Stimulated activated CD8-positive, alpha-beta memory T cell treated with anti-CD3 and anti-CD28 coated beads, Interleukin-4, amount 100 ng/mL, for 4 hours (primary cell): Measurements from ENCODE around the gene IL1B.

Experiments
- DNase-seq, 2 donors: peaks; one replicate each; pipeline ENCODE4 v3.0.0-alpha.2; 2020; ENCODE audit warnings: low read depth in 2 of 2, low spot score in 1 of 2

IL1B gene

DNA sequence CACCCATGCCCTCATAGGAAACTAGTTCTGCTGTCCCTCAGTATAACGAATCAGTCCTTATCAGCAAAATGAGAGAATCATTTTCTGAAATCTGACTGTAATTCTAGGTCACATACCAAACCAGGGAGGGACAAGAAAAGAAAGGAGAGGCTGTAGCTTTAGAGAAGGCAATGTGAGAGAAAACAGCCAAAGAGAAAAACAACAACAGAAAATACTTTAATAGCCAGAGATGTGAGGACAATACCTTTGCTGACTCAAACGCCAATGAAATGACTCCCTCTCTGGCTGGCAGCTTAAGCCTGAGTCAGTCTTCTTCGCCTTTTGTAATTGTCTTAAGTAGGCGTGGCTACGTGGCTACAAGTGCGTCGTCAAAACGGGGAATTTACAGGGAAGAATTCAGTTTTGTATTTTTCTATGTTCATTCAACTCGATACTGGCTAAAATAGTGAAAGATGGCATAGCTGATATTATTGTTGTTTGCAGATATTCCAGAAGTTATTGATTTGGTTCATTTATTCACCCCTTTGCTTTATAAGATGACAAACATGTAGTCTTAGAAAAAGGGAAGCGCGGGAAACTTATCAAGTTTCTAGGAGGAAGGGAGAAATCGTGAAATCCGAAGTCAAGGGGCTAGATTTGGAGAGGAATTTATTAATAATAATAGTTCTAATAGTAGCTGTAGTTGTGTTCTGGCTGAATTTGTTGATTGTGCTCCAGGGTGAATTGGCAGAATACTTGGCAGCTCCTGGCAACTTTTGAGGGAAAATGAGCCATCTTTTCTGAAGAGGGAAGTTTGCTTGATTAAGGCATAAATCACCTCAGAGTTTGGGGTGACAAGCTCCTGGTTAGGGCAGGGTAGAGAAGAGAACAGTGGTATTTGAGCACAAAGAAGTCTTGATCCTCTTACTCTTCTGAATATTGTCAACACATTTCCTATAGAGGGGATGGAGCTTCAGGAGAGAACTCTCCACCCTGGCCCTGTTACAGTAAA, 52.1 kb downstream of the IL1B start, which contains the start of gene IL1A:
IL1A (minus strand) TSS at position 295 of the 991 bp plus-strand sequence. CDS start 723 bp downstream, outside the sequence.
- DNase-seq: no peak

DNA sequence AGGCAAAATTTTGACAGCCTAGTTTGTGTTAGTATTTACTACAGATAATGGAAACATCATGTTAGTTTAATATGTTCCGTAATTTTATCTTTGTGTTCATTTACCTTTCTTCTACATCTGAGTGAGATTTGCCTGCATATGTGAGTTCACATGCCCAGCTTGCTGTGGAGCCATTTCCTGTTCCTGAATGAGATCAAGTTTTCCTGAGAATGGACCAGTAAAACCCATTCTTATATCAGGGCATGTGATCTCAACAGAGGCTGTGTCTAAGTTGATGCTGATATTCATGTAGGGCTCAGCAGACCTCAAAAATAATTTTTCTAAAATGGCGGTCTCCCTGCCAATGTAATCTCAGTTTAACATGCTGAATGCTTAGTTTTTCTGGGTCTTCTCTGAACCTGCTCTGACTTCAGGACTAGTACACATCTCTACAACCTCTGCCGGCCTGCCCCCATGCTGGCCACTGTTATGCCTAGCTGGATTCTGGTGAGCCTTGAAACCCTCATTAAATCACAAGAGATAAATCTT, 53.3 kb downstream of the IL1B start:
- DNase-seq: no peak

DNA sequence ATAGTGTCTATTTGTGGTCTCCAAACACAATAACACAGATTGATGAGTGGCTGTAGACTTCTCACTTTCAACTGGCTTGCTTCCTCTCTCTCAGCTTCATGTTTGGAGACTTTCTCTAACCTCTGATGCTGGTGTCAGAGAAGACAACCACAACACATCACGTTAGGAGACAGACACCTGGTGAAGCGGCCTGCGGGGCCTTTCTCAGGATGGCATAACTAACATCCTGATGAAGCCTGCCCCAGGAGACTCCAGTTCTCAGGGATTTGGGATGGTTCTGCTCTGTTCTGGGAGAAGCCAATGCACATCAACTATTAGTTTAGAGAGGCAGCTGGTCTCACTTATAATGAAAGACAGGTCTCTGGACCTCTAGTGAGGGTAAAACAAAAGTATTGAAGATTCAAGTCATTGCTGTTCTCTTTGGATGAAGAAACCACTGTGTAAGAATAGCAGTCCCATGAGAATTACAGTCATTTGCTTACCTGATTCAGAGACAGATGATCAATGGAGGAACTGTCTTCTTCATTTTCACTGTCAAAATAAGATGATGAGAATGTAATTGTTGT, 54.3 kb downstream of the IL1B start:
- no peak for DNase-seq
